Stimulated activated CD8-positive, alpha-beta memory T cell treated with anti-CD3 and anti-CD28 coated beads, Interleukin-7, amount 100 ng/mL, for 24 hours (primary cell): Measurements from ENCODE around the gene OTUD7B.
"Not testable (repeated sequence)": the region's sequence is repeated elsewhere in the genome, so short reads cannot be mapped to it uniquely, and the experiment has no call there.

Experiments used
- DNase-seq: peaks from one replicate; pipeline ENCODE4 v3.0.0-alpha.2; 2020; ENCODE audit warnings: low read depth

The OTUD7B gene

GRCh38 chr1:149945206-149945605, 65.3 kb downstream of the OTUD7B start:
- DNase-seq: no peak

GRCh38 chr1:149942885-149943284, 67.6 kb downstream of the OTUD7B start:
- no peak for DNase-seq

- DNase-seq: no peak
These were observed 68.3 kb downstream of the OTUD7B start for GRCh38 chr1:149942207-149942606.

- no peak for DNase-seq
These were observed 70.1 kb downstream of the OTUD7B start for GRCh38 chr1:149940427-149940826.

- not testable (repeated sequence) for DNase-seq
These were observed 71.9 kb downstream of the OTUD7B start for GRCh38 chr1:149938668-149939003.

GRCh38 chr1:149937759-149938158, 72.8 kb downstream of the OTUD7B start:
- DNase-seq: no peak

GRCh38 chr1:149936992-149937705, 73.4 kb downstream of the OTUD7B start:
- no peak for DNase-seq

- DNase-seq: no peak
These were observed 74.1 kb downstream of the OTUD7B start, which contains the start of gene MTMR11 for GRCh38 chr1:149936170-149936991. MTMR11 (minus strand) TSS chr1:149936879; CDS start chr1:149936647, 232 bp downstream.

GRCh38 chr1:149934356-149934755, 76.2 kb downstream of the OTUD7B start:
- no peak for DNase-seq

GRCh38 chr1:149933208-149933607, 77.3 kb downstream of the OTUD7B start:
- DNase-seq: no peak

- no peak for DNase-seq
These were observed 78.1 kb downstream of the OTUD7B start for GRCh38 chr1:149932474-149932873.

GRCh38 chr1:149931212-149931790, 79.2 kb downstream of the OTUD7B start:
- no peak for DNase-seq

- DNase-seq: no peak
These were observed 80.7 kb downstream of the OTUD7B start for GRCh38 chr1:149929856-149930255.

- no peak for DNase-seq
These were observed 82.2 kb downstream of the OTUD7B start for GRCh38 chr1:149928401-149928724.

GRCh38 chr1:149927563-149928400, 82.7 kb downstream of the OTUD7B start, which contains the start of gene SF3B4:
SF3B4 (minus strand) TSS chr1:149927803; CDS start chr1:149927759, 44 bp downstream.
- peak; percentile 93 for DNase-seq

- DNase-seq: no peak
These were observed 83.4 kb downstream of the OTUD7B start for GRCh38 chr1:149927056-149927562.

- DNase-seq: no peak
These were observed 84.2 kb downstream of the OTUD7B start for GRCh38 chr1:149926296-149926695.

GRCh38 chr1:149925751-149926150, 84.8 kb downstream of the OTUD7B start:
- no peak for DNase-seq

- no peak for DNase-seq
These were observed 85.2 kb downstream of the OTUD7B start for GRCh38 chr1:149925345-149925744.

- no peak for DNase-seq
These were observed 86.9 kb downstream of the OTUD7B start for GRCh38 chr1:149923626-149924025.

- DNase-seq: peak; percentile 14
These were observed 92.9 kb downstream of the OTUD7B start, which contains the start of gene SV2A for GRCh38 chr1:149917571-149918144. SV2A (minus strand) TSS chr1:149917844; CDS start chr1:149913840, 4,004 bp downstream.
